Endothelial cell of umbilical vein (primary cell): ENCODE measurements around the gene C11orf68. TPM values are rescaled to one million over a fixed set of nuclear protein-coding genes. Genes with fewer than 3 reads are reported as not detected.

ENCODE experiments used
- BruUV-seq: library from RNA; stranded (reverse); fragments of 400-500 nt; replicated peaks from 2 replicates; lab custom pipeline; 2021; lab: Mats Ljungman, UMichigan
- CTCF ChIA-PET: fragments of 300-600, 350-600 bp; sonication (Branson Sonifier 250); formaldehyde crosslinking; loops from one replicate; lab custom pipeline; 2021; ENCODE audit warnings: antibody characterized with exemption, inconsistent platforms; lab: Charles Lee
- POLR2A ChIA-PET: fragments of 300-600, 350-600 bp; sonication (Branson Sonifier 250); formaldehyde crosslinking; loops from one replicate; lab custom pipeline; 2021; ENCODE audit warnings: antibody characterized with exemption, inconsistent platforms; lab: Charles Lee
- DNase-seq: peaks from one replicate; pipeline ENCODE4 v3.0.0-alpha.2; 2011; ENCODE audit warnings: low read depth, low spot score
- FAIRE-seq: peaks from 2 replicates; lab custom pipeline; 2011; peaks lifted over from hg19 to GRCh38; lab: Jason Lieb, UNC
- H2AFZ ChIP-seq: 2 replicates; pipeline ENCODE4 v1.6.0; 2012; ENCODE audit warnings: low read depth, low read length, control low read depth, inconsistent platforms
- H3K27ac ChIP-seq: 2 replicates; pipeline ENCODE4 v1.5.1; 2011; ENCODE audit warnings: low read depth, mild to moderate bottlenecking, control low read depth, low read length, moderate library complexity; ENCODE audit not compliant: insufficient read depth
- H3K27me3 ChIP-seq, 2 experiments: 2 replicates each; pipeline versions ENCODE4 v1.6.0 to v1.6.1; 2011; ENCODE audit warnings: low read length in 2 of 2, mixed read lengths in 1 of 2; ENCODE audit not compliant: control insufficient read depth in 2 of 2, insufficient read depth in 2 of 2
- H3K36me3 ChIP-seq, 2 experiments: 2 replicates in 1 of 2; 3 replicates in 1 of 2; pipeline ENCODE4 v1.5.1; 2011; ENCODE audit warnings: low read length in 2 of 2, mild to moderate bottlenecking in 1 of 2, moderate library complexity in 1 of 2; ENCODE audit not compliant: control insufficient read depth in 2 of 2, insufficient read depth in 2 of 2; ENCODE audit errors: extremely low read depth in 1 of 2
- H3K4me1 ChIP-seq: 3 replicates; pipeline ENCODE4 v1.5.1; 2011; ENCODE audit warnings: mild to moderate bottlenecking, low read length; ENCODE audit not compliant: control insufficient read depth, insufficient read depth; ENCODE audit errors: extremely low read depth
- H3K4me2 ChIP-seq: 2 replicates; pipeline ENCODE4 v1.6.1; 2011; ENCODE audit warnings: low read length, control low read depth, mixed read lengths; ENCODE audit not compliant: insufficient read depth
- H3K4me3 ChIP-seq, 3 experiments: fragments of 200-600 bp in 1 of 3; sonication (generic), shearing (Covaris generic) in 1 of 3; replicated peaks in 1 of 3; 2 replicates each; pipeline ENCODE4 v1.5.1; 2011 to 2016; ENCODE audit warnings: control low read depth in 3 of 3, low read length in 3 of 3, mild to moderate bottlenecking in 2 of 3, inconsistent platforms in 1 of 3, low read depth in 1 of 3, moderate library complexity in 1 of 3; ENCODE audit not compliant: insufficient read depth in 1 of 3
- H3K79me2 ChIP-seq: 2 replicates; pipeline ENCODE4 v1.6.0; 2012; ENCODE audit warnings: low read length, inconsistent platforms; ENCODE audit not compliant: control insufficient read depth, insufficient read depth
- H3K9ac ChIP-seq: replicated peaks from 2 replicates; pipeline ENCODE3; 2011; ENCODE audit warnings: low read length, control low read depth; ENCODE audit not compliant: insufficient read depth; ENCODE audit errors: extremely low read depth
- H3K9me1 ChIP-seq: replicated peaks from 3 replicates; pipeline ENCODE4 v1.6.0; 2011; ENCODE audit warnings: mild to moderate bottlenecking, low read length; ENCODE audit not compliant: control insufficient read depth, insufficient read depth; ENCODE audit errors: extremely low read depth
- H3K9me3 ChIP-seq: replicated peaks from 2 replicates; pipeline ENCODE4 v1.5.1; 2012; ENCODE audit warnings: low read length, inconsistent platforms; ENCODE audit not compliant: control insufficient read depth, insufficient read depth
- H4K20me1 ChIP-seq: replicated peaks from 2 replicates; pipeline ENCODE3; 2011; ENCODE audit warnings: mild to moderate bottlenecking, low read length; ENCODE audit not compliant: control insufficient read depth, insufficient read depth; ENCODE audit errors: extremely low read depth
- CTCF ChIP-seq, 2 donors: IDR thresholded peaks; 1 replicate in 1 of 2; 2 replicates in 1 of 2; pipeline ENCODE4 v1.5.1; 2011; ENCODE audit warnings: low read length in 2 of 2, mild to moderate bottlenecking in 2 of 2, moderate library complexity in 2 of 2, control low read depth in 1 of 2, inconsistent platforms in 1 of 2, low read depth in 1 of 2; ENCODE audit not compliant: insufficient read depth in 1 of 2; ENCODE audit errors: extremely low read depth in 1 of 2
- EZH2 ChIP-seq: IDR thresholded peaks from 2 replicates; pipeline ENCODE4 v1.6.1; 2012; ENCODE audit warnings: borderline replicate concordance, low read depth, mild to moderate bottlenecking, moderate library complexity, low read length, inconsistent platforms; ENCODE audit not compliant: severe bottlenecking
- FOS ChIP-seq: IDR thresholded peaks from 2 replicates; pipeline ENCODE4 v1.6.1; 2011; ENCODE audit warnings: mild to moderate bottlenecking, low read length, moderate library complexity, borderline replicate concordance; ENCODE audit not compliant: insufficient read depth
- GATA2 ChIP-seq: IDR thresholded peaks from 2 replicates; pipeline ENCODE4 v1.7.0; 2011; ENCODE audit warnings: low read depth, mild to moderate bottlenecking, moderate library complexity, mixed read lengths, low read length; ENCODE audit not compliant: insufficient read length, insufficient read depth
- JUN ChIP-seq: IDR thresholded peaks from 2 replicates; pipeline ENCODE4 v1.6.1; 2011; ENCODE audit warnings: borderline replicate concordance, low read depth; ENCODE audit not compliant: insufficient read length, insufficient read depth
- MYC ChIP-seq: IDR thresholded peaks from one replicate; pipeline ENCODE4 v1.6.1; 2011; ENCODE audit warnings: mild to moderate bottlenecking, low read depth, low read length
- POLR2A ChIP-seq: IDR thresholded peaks from 2 replicates; pipeline ENCODE4 v1.6.1; 2012; ENCODE audit warnings: low read depth, mild to moderate bottlenecking, control low read depth, low read length
- POLR2AphosphoS5 ChIP-seq: IDR thresholded peaks from 2 replicates; pipeline ENCODE4 v1.6.1; 2012; ENCODE audit warnings: low read depth, mild to moderate bottlenecking, control low read depth, low read length, moderate library complexity; ENCODE audit not compliant: insufficient read depth
- dilution Hi-C: fragments of 300-500 bp; cut with MboI; formaldehyde crosslinking; loops from one replicate; pipeline ENCODE4 v1.15.0; 2019; ENCODE audit warnings: low sequenced_read_pairs; ENCODE audit not compliant: extremely low pct_ligation_motif_present
- intact Hi-C: fragments of 100-400 bp; cut with micrococcal nuclease; formaldehyde crosslinking; loops from one replicate; pipeline ENCODE4 v1.10.0; 2022
- polyA plus RNA-seq, 4 experiments: library from polyadenylated mRNA; depleted of rRNA in 3 of 4; stranded (reverse) in 3 of 4; unstranded in 1 of 4; fragments of >200 nt; gene quantifications; 2 replicates each; pipeline versions ENCODE4 v1.2.1 to v1.2.3, GENCODE V29; 2011 to 2012; ENCODE audit warnings: missing spikeins in 1 of 4
- total RNA-seq: library from RNA; stranded (reverse); gene quantifications from 2 replicates; pipeline ENCODE4 v1.2.3, GENCODE V29; 2021
- TF ChIP-seq, protein P1 (sequence below): IDR thresholded peaks from 2 replicates; pipeline ENCODE4 v1.6.1; 2011; ENCODE audit not compliant: insufficient read depth, insufficient read length

The C11orf68 gene
- total and polyA plus RNA-seq, 2 donors (not counting 3 experiments of a cell fraction or from before 2014, with no cell fraction given): 35.6 to 66.5 TPM

DNA sequence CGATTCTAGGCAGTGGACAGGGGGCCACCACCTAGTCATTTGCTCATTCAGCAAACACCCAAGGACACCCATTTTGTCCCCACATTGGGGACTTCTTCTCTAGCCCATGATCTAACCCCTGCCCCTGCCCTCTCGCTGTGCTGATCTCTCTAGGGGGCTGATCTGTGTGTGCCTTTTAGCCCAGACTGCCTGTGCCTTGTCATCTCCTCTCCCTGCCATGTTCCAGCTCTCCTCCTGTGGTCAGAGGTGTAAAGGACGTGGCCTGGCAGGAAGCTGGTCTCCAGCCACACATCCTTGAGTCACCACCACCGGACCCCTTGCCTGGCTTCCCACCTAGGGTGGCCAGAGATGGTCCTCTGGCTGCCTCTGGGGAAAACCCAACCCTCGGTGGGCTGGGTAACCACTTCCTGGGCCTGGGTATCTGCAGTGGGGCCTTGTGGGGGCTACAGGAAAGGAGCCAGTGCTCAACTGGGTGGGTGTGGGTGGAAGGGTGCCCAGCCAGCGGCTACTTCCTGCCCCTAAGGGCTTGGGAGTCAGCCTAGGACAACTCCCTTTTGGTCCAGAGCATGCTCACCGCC, 37.9 kb downstream of the C11orf68 start:
- TF ChIP-seq GATA2: no peak
- TF ChIP-seq EZH2: no peak
- TF ChIP-seq FOS: no peak
- no peak for TF ChIP-seq JUN
- TF ChIP-seq MYC: no peak
- no peak for TF ChIP-seq CTCF (IDR thresholded peaks at IDR 0.05; ENCODE audit: extremely low read depth in 1 of 2, insufficient read depth in 1 of 2, low read depth in 1 of 2, low read length in 2 of 2)
- TF ChIP-seq, protein P1, sequence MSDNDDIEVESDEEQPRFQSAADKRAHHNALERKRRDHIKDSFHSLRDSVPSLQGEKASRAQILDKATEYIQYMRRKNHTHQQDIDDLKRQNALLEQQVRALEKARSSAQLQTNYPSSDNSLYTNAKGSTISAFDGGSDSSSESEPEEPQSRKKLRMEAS: no peak
- no peak for TF ChIP-seq POLR2A
- TF ChIP-seq POLR2AphosphoS5: no peak
- POLR2A ChIA-PET: no interaction called here
- no peaks in the 10 kb centered on the region for H3K27me3 ChIP-seq
- H3K27ac ChIP-seq: no peak overlapping the region
- H2AFZ ChIP-seq: no peak overlapping the region
- intact Hi-C loops: no loop called here
- H3K4me2 ChIP-seq: no peak overlapping the region
- no peaks in the 10 kb centered on the region for H3K9me1 ChIP-seq
- no peak overlapping the region for H3K4me3 ChIP-seq
- H3K36me3 ChIP-seq: peaks cover 4 to 27% of the 10 kb centered on the region in 2 experiments
- CTCF ChIA-PET: interaction anchor here (0.9 to 1.8 kb wide), 4 partner anchors 20 to 108 kb away, joined by 3 to 4 read pairs (median 4); partner anchors contain the start of gene MUS81
- dilution Hi-C loops: no loop called here
- FAIRE-seq (no peak), DNase-seq (no peak)
- H3K9me3 ChIP-seq: no peaks in the 10 kb centered on the region
- H4K20me1 ChIP-seq: no peaks in the 10 kb centered on the region
- H3K79me2 ChIP-seq: no peaks in the 10 kb centered on the region
- no peaks in the 10 kb centered on the region for H3K4me1 ChIP-seq
- H3K9ac ChIP-seq: no peak overlapping the region
- no TSS peak for BruUV-seq
